ENCODE data around the gene RIMBP3B.
"Not testable (repeated sequence)": the region's sequence is repeated elsewhere in the genome, so short reads cannot be mapped to it uniquely, and the experiment has no call there.

RIMBP3B gene

DNA sequence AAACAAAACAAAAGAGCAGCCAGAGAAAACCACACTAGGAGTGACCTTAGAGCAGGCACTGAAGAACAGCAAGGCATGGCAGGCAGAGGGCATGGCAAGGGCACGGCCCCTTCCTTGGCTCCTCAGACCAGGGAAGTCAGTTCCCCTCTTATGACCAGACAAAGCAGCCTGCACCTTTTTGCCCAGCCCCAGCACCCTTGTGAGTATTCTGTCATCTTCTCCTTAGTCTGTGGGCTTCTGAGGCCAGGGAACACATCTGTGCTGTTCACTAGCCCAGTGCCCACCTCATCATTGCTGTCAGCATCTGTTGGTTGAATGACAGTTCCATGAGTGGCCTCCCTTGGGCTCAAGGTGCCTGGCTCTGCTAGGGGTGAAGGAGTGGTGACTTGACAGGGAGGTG lies 23.6 kb downstream of the RIMBP3B start:
- CTCF ChIA-PET, result not testable (repeated sequence)

DNA sequence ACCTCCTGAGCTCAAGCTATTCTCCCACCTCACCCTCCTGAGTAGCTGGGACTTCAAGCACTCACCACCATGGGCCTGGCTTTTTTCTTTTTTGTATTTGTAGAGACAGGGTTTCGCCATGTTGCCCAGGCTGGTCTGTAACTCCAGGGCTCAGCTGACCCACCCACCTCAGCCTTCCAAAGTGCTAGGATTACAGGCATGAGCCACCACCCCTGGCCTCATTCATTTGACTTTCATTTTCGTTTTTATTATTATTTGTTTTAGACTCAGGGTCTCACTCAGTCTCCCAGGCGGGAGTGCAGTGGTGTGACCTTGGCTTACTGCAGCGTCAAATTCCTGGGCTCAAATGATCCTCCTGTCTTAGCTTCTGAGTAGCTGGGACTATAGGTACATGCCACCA lies 24.2 kb downstream of the RIMBP3B start:
- POLR2A ChIA-PET; CTCF ChIA-PET; DNase-seq (ENCODE audit: extremely low spot score): not testable (repeated sequence)

More for the DNA sequence above, 23.6 kb downstream of the RIMBP3B start:
- DNase-seq (ENCODE audit: extremely low spot score); POLR2A ChIA-PET: not testable (repeated sequence)

DNA sequence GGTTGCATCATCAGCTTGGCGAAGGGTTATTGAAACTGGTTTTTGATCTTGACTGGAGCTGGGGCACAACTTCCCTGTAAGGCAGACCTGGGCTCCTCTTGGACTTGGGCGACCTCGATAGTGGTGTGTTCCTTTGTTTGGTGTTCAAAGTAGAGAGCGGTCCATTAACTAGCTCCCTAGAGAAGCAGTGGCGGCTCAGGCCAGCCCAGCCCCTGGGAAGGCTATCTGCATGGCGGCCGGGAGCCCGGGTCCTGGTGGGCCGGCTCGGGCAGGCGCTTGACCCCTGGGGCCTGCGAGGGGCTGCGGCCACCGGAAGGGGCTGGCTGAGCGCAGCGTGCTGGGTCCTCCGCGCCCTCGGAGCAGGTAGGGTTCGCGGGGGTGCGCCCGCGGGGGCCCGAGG lies 32.8 kb downstream of the RIMBP3B start:
- CTCF ChIA-PET; DNase-seq (ENCODE audit: extremely low spot score); POLR2A ChIA-PET: not testable (repeated sequence)

DNA sequence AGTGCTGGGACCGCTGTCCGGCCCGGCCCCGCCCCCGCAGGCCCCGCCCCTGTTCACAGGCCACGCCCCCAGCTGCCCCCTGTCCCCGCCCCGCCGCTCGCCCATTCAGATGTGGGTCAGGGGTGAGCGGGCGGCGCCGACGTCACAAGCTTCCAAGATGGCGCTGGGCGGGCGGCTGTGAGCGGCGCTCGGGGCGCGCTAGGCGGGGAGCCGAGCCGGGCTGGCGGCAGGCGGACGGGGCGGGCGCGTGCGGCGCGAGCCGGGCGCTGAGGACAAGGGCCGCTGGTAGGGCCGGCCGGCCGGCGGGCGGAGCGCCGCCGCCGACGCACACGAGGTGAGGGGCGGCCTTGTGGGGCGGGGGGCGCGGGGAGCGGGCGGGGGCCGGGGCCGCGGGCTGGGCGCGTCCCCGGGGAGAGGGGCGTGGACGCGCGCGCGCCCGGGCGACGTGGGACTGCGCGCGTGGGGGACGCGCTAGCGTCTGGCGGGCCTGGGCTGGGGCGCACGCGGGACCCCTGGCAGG lies 33.7 kb downstream of the RIMBP3B start, which contains the start of gene HIC2:
Gene HIC2, plus strand, starts transcription at position 145 of the 520 bp plus-strand sequence. CDS start 25,461 bp downstream, outside the sequence.
- DNase-seq (ENCODE audit: extremely low spot score); CTCF ChIA-PET; POLR2A ChIA-PET: not testable (repeated sequence)

DNA sequence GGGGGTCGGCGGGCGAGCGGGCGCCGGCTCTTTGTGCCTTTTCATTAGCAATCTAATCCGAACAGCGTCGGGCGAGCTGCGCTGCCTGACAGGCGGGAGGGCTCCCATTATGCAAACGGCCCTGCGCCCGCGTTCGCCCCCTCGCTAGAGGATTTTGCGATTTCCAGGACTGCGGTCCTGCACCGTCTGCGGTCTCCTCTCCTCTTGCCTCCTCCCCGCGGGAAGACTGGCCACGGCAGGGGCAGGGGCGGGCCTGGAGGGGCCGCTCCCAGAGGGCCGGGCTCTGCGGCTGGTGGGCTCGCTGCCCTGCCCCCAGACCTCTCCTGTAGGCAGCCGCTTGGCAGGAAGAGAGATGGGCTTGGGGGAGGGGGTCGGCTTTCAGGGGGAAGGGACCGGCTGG lies 34.3 kb downstream of the RIMBP3B start:
- CTCF ChIA-PET; DNase-seq (ENCODE audit: extremely low spot score); POLR2A ChIA-PET: not testable (repeated sequence)

DNA sequence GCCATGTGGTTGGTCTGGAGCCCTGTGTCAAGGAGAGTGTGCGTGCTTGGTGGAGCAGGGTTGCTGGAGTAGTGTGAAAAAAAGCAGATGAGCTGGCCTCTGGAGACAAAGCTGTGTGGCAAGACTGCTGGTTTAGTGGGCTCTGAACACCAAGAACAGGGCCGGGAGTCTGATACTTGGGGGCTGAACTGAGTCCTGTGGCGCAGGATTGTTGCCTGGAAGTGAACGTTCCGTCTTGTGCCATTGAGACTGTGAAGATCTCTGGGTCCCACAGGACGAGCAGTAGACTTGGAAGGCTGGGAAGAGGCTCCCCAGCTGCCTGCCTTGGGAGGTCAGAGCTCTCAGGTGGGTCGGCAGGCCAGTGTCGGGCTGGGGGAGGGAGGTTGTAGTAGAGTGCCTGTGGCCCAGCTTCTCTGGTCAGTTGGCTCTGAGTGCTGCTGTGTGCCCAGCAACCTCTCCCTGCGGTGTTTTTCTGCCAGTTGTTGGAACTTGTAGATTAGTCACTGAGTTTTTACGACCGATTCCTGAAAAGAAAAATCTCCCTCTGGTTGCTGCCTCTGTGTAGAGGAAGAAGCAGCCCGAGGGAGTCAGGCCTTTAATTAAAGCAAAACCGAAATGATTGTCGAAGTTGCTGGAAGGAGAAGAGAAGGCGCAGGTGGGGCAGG lies 35.6 kb downstream of the RIMBP3B start:
- CTCF ChIA-PET; POLR2A ChIA-PET; DNase-seq (ENCODE audit: extremely low spot score): not testable (repeated sequence)

DNA sequence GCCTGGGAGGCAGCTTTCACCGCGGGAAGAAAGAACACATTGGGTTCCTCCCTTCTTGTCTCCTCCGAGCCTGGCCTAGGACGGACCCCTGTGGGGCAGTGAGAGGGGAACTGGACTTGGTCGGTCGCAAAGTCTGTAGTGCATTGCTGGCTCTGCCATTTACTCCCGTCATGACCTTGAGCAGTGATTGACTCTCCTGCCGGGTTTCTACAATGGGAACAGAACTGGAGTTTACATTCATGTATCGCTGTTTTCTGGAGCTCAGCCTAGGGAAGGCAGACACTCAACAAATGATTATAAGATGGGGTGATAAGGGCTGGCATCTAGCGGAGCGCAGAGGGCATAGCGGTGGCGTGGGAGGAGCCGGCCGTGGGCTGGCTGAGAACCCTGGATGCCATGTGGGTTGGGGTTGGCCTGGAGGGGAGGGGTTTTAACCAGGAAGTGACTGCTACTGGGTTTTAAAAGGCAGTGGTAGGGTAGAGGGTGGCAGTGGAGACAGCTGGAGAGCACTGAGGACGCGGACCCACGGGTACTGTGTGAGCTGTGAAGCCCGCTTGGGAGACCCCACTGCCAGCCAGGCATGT lies 36.7 kb downstream of the RIMBP3B start:
- POLR2A ChIA-PET; DNase-seq (ENCODE audit: extremely low spot score); CTCF ChIA-PET: not testable (repeated sequence)

DNA sequence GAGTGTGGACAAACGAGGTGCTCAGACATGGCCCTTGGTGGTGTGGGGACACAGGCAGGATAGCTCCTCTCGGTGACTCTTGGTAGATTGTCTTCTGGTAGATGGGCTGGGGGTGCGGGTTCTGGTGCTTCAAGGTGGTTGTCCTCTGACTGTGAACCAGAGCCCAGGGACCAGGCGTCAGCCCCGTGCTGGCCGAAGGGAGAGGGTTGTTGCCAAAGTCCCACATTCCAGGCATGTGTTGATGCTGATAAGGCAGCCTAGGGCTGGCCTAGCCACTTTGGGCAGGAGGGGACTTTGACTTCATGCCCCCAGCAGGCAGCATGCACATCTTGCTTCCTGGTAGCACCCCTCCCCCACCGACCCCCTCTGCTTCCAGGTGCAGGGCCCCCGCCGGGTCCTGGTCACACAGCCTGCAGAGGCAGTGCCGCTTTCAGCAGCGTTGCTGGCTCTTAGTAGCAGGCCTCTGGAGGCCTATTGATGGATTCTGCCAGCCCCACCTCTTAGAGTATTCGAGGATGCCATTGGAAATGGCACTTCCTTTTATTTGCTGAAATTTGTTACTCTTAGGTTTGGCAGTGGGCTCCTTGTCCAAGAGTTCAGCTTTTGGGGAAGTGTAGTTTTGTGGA lies 40.6 kb downstream of the RIMBP3B start:
- DNase-seq (ENCODE audit: extremely low spot score); POLR2A ChIA-PET; CTCF ChIA-PET: not testable (repeated sequence)

DNA sequence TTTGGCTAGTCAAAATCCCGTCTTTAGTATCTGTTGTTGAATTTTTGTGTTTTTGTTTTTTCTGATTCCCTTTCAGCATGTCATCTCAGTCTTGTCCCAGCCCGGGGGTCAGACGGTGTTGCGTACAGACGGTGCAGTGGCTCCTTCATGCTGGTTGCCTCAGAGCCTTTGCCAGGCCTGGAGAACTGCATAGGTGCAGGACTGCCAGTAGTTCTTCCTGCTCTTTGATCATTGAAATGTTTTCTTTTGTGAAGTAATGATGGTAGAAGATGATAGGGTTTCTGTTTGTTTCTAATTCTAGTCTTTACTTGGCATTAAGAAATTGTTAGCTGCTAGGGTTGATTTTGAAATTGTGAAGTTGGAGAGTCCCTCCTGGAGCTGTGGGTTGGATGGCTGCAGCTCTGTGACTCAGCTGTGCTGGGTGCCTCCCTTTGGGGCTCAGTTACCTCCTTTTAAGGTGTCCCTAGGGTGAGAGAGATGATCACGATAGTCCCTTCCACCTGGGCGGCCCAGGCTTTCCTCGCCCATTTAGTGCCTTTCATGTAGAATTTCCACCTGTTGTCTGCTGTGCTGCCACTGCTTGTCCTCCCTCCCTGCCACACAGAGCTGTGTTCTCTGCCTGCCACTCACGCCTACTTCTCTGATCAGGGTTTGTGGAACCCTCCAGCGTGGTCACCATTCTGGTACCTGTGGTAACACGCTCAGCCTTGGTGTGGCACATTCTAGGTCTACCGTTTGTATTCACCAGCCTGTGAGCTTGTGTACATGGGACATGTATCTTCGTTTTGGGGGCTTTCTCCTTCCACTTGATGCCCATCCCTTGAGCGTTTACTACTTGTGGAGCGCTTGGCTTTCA lies 51.1 kb downstream of the RIMBP3B start:
- POLR2A ChIA-PET; DNase-seq (ENCODE audit: extremely low spot score); CTCF ChIA-PET: not testable (repeated sequence)

DNA sequence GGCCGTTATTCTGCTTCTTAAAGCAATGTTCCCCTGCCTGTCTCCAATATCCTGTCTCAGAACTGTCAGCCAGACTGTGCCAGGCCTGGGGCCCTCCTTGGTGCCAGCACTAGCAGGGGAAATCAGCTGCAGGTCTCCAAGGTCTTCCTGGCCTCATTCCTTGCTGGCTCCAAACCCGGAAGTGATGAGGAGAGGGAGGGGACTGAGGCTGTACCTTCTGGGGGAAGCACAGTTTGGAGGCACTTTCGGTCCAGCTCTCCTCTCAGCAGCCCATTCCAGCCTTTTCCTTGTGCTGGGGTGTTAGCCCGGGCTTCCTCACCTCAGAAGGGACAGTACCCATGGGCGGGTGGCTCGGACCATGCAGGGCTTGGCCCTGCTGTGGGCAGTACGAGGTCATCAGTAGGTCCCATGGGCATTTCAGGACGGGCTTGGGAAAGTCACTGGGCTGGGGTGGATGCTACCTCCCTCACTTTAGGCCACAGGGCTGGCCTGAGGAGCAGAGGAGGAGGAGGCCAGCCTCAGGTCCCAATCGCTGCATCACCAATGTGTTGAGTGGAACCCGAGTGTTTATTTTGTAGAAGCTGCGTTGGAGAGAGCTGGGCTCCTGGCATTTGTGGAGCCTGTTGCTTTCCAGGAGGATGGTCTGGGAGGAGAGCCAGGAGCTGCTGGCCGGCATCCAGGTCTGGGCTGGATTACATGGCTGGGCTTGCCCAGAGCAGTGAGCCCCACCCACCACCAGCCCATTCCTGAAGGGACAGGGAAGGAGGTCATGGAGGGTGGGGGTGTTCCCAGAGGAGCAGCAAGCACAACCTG lies 52.7 kb downstream of the RIMBP3B start:
- DNase-seq (ENCODE audit: extremely low spot score); POLR2A ChIA-PET; CTCF ChIA-PET: not testable (repeated sequence)

DNA sequence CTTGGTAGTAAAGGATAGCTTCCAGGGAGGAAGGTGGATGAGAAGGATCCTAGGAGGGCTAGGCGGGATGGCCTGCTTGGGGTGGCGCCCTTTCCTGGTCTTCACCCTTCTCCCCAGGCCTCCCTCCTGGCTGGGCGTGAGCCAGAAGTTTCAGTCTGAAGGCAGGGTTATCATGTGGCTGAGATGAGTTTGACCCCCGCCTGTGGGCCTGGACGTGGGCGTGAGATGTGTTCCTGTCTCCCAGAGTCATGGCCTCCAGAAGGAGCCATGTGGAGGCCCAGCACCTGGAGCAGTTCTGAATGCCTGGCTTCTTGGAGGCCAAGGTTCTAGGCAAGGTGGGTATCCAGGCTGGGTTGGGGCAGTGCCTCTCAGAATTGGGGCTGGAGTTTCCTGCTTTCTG lies 54.5 kb downstream of the RIMBP3B start:
- CTCF ChIA-PET; DNase-seq (ENCODE audit: extremely low spot score); POLR2A ChIA-PET: not testable (repeated sequence)

Data from HEK293T (cell line).